ENCODE data around the gene DOCK9. TPM values are rescaled to one million over a fixed set of nuclear protein-coding genes. Genes with fewer than 3 reads are reported as not detected.

DOCK9 gene
- total and polyA plus RNA-seq, 4 donors, result 48.8 to 193 (median 133) TPM

DNA sequence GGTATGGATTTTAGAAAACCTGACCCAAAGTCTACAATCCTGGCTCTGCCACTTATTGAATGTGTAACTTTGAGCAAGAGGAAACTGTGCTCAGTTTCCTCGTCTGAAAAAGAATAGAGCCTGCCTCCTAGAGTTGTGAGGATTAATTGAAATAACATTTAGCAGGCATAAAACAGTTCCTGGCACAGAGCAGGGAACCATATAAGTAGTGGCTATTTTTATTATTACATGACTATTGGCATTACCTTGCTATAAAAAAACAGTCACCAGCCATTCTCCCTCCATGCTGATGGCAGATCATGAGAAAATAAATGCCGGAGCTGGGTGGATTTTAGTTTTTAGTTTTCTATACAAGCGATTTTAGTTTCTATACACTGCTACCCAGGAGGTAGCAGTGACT lies 5.8 kb downstream of the DOCK9 start:
- no peaks in the 10 kb centered on the region for H3K9me3 ChIP-seq (ENCODE audit: control insufficient read depth in 4 of 4, insufficient read depth in 3 of 4, low read length in 3 of 4)
- H3K4me3 ChIP-seq, result no peak overlapping the region
- H3K4me1 ChIP-seq (ENCODE audit: control insufficient read depth in 5 of 5, insufficient read depth in 5 of 5, low read length in 5 of 5), result peaks cover 0 to 16% (median 9%) of the 10 kb centered on the region in 5 donors
- H3K36me3 ChIP-seq (ENCODE audit: control insufficient read depth in 4 of 4, insufficient read depth in 4 of 4, low read length in 4 of 4), result no peaks in the 10 kb centered on the region
- no peaks in the 10 kb centered on the region for H3K27me3 ChIP-seq (ENCODE audit: control insufficient read depth in 3 of 3, insufficient read depth in 3 of 3, low read length in 2 of 3)
- 48 to 71% methylated on average over 3 of the region's 3 CpGs for WGBS, 2 donors
- peak overlapping the region in 1 of 2 donors; percentile 76 for H3K27ac ChIP-seq (ENCODE audit: low read depth in 1 of 2, low read length in 1 of 2)
- no peak overlapping the region for H3K9ac ChIP-seq (ENCODE audit: insufficient read depth in 1 of 2, low read length in 2 of 2)
- TF ChIP-seq, protein P1, sequence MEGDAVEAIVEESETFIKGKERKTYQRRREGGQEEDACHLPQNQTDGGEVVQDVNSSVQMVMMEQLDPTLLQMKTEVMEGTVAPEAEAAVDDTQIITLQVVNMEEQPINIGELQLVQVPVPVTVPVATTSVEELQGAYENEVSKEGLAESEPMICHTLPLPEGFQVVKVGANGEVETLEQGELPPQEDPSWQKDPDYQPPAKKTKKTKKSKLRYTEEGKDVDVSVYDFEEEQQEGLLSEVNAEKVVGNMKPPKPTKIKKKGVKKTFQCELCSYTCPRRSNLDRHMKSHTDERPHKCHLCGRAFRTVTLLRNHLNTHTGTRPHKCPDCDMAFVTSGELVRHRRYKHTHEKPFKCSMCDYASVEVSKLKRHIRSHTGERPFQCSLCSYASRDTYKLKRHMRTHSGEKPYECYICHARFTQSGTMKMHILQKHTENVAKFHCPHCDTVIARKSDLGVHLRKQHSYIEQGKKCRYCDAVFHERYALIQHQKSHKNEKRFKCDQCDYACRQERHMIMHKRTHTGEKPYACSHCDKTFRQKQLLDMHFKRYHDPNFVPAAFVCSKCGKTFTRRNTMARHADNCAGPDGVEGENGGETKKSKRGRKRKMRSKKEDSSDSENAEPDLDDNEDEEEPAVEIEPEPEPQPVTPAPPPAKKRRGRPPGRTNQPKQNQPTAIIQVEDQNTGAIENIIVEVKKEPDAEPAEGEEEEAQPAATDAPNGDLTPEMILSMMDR (IDR thresholded peaks at IDR 0.05; ENCODE audit: control extremely low read depth, extremely low read depth), result no peak
- DNase-seq (no peak), ATAC-seq (ENCODE audit: insufficient read depth, low FRiP score) (no peak)

DNA sequence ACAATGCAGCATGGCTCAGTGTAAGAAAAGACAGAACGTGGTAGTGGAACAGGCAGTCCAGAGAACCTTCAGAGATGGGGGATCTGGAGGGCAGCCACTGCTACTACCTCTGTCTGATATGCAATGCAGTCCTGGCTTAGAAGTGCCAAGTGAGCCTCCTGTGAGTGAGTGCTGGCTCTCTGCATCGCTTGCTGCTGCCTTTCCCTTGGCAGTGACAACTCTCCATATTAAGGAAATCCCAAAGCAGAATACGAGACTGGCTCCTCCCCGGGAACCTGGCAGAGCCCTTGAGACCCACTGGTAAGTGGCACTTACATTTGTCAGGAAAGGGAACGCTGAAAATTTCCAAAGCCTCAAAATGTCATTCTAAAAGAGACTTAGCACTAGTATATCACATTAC lies 7.5 kb downstream of the DOCK9 start:
- no peak overlapping the region for H3K4me3 ChIP-seq
- peak overlapping the region in 1 of 2 donors; percentile 16 for H3K27ac ChIP-seq (ENCODE audit: low read depth in 1 of 2, low read length in 1 of 2)
- H3K4me1 ChIP-seq (ENCODE audit: control insufficient read depth in 5 of 5, insufficient read depth in 5 of 5, low read length in 5 of 5), result peaks cover 0 to 17% (median 9%) of the 10 kb centered on the region in 5 donors
- ATAC-seq (ENCODE audit: insufficient read depth, low FRiP score) (peak; percentile 56), DNase-seq (no peak)
- 46 to 71% methylated on average over 5 of the region's 5 CpGs for WGBS, 2 donors
- no peak overlapping the region for H3K9ac ChIP-seq (ENCODE audit: insufficient read depth in 1 of 2, low read length in 2 of 2)
- H3K27me3 ChIP-seq (ENCODE audit: control insufficient read depth in 3 of 3, insufficient read depth in 3 of 3, low read length in 2 of 3), result no peaks in the 10 kb centered on the region
- no peaks in the 10 kb centered on the region for H3K36me3 ChIP-seq (ENCODE audit: control insufficient read depth in 4 of 4, insufficient read depth in 4 of 4, low read length in 4 of 4)
- H3K9me3 ChIP-seq (ENCODE audit: control insufficient read depth in 4 of 4, insufficient read depth in 3 of 4, low read length in 3 of 4), result no peaks in the 10 kb centered on the region
- TF ChIP-seq, protein P1 (IDR thresholded peaks at IDR 0.05; ENCODE audit: control extremely low read depth, extremely low read depth), result no peak

DNA sequence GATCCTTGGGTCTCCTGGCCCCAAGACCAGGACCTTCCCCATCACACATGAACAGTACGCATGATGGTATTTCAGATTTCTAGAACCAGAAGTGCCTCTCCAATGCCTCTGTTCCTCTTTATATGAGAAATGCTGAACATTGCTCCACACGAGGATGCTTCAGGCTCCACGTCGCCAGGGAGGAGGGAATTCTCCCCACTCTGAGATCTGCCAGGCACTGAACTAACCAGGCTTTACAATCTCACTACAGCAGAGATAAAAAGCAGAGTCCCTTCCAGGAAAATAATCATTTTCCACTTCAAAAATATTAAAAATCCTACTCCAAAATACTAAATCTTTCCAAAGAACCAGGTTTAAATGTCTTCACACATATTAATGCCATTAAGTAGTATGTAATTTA lies 10.4 kb downstream of the DOCK9 start:
- no peak for DNase-seq
- Histone ChIP-seq H3K36me3 (ENCODE audit: control insufficient read depth in 4 of 4, insufficient read depth in 4 of 4, low read length in 4 of 4) (no peaks in the 10 kb centered on the region), H3K4me1 (ENCODE audit: control insufficient read depth in 5 of 5, insufficient read depth in 5 of 5, low read length in 5 of 5) (peaks cover 0 to 27% (median 12%) of the 10 kb centered on the region in 5 donors), H3K9me3 (ENCODE audit: control insufficient read depth in 4 of 4, insufficient read depth in 3 of 4, low read length in 3 of 4) (no peaks in the 10 kb centered on the region), H3K27me3 (ENCODE audit: control insufficient read depth in 3 of 3, insufficient read depth in 3 of 3, low read length in 2 of 3) (no peaks in the 10 kb centered on the region), H3K4me3 (no peak overlapping the region), H3K27ac (ENCODE audit: low read depth in 1 of 2, low read length in 1 of 2) (no peak overlapping the region), H3K9ac (ENCODE audit: insufficient read depth in 1 of 2, low read length in 2 of 2) (no peak overlapping the region)
- WGBS, 2 donors, result 68 to 71% methylated on average over 4 of the region's 4 CpGs
- TF ChIP-seq, protein P1 (IDR thresholded peaks at IDR 0.05; ENCODE audit: control extremely low read depth, extremely low read depth), result no peak
- no peak for ATAC-seq (ENCODE audit: insufficient read depth, low FRiP score)

DNA sequence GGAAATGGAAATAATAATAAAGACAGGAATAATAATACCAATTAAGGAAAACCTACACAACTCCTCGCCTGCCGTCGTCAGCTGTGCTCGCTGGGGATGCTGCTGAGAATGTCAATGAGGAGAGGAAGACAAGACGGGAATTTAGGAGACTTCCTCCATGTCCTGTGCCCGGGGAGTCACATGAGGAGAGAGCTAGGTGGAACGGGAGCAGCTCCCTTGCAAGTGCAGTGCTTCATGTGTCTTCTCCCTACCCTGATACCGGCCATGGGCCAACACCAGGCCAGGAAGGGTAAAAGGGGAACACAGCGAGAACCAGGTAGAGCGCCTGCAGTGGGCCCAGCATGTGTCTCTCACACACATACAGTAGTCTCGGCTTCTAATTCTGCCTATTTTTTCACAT lies 11.8 kb downstream of the DOCK9 start:
- 86 to 87% methylated on average over 11 of the region's 11 CpGs for WGBS, 2 donors
- H3K4me1 ChIP-seq (ENCODE audit: control insufficient read depth in 5 of 5, insufficient read depth in 5 of 5, low read length in 5 of 5), result peaks cover 0 to 32% (median 5%) of the 10 kb centered on the region in 5 donors

More for the DNA sequence above, 11.8 kb downstream of the DOCK9 start:
- ATAC-seq (ENCODE audit: insufficient read depth, low FRiP score), result no peak
- Histone ChIP-seq H3K9ac (ENCODE audit: insufficient read depth in 1 of 2, low read length in 2 of 2) (no peak overlapping the region), H3K27me3 (ENCODE audit: control insufficient read depth in 3 of 3, insufficient read depth in 3 of 3, low read length in 2 of 3) (no peaks in the 10 kb centered on the region), H3K9me3 (ENCODE audit: control insufficient read depth in 4 of 4, insufficient read depth in 3 of 4, low read length in 3 of 4) (no peaks in the 10 kb centered on the region), H3K4me3 (no peak overlapping the region), H3K36me3 (ENCODE audit: control insufficient read depth in 4 of 4, insufficient read depth in 4 of 4, low read length in 4 of 4) (peaks cover 0 to 1% (median 0%) of the 10 kb centered on the region in 4 donors), H3K27ac (ENCODE audit: low read depth in 1 of 2, low read length in 1 of 2) (no peak overlapping the region)
- DNase-seq, result no peak
- TF ChIP-seq, protein P1 (IDR thresholded peaks at IDR 0.05; ENCODE audit: control extremely low read depth, extremely low read depth), result no peak

Measured in lung (tissue), 12 donors.